GM10248 (cell line): ENCODE measurements around the gene GJB5.

Source experiments
- CTCF ChIA-PET: fragments of 300-600 bp; sonication (Branson Sonifier 250); formaldehyde crosslinking; extraction: SDS; loops from one replicate; lab custom pipeline; 2021; ENCODE audit warnings: antibody characterized with exemption; lab: Yijun Ruan, JAX
- POLR2A ChIA-PET: fragments of 350-650 bp; sonication (Branson Sonifier 250); formaldehyde crosslinking; extraction: SDS; loops from one replicate; lab custom pipeline; 2020; ENCODE audit warnings: antibody characterized with exemption; lab: Yijun Ruan, JAX
- DNase-seq: peaks from one replicate; pipeline ENCODE4 v3.0.0; 2012; ENCODE audit errors: extremely low spot score
- TF ChIP-seq, protein P1 (sequence below): IDR thresholded peaks from 2 replicates; pipeline ENCODE4 v1.5.1; 2012; ENCODE audit warnings: mild to moderate bottlenecking, low read depth; ENCODE audit errors: extremely low read depth, missing control alignments, control extremely low read depth

GJB5 gene

DNA sequence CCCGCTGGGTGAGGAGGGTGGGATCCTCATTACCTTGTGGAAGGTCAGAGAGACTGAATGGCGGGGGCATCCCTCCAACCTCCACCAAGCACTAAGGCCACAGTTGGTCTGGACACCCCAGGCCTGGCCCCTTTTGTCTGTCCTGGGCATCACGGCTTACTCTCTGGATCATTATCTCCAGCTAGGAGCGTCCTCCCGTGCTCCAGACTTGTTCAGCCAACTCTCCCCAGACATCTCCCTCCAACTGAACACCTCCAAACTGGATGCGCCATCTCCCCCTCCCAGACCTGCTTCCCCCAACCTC is 7.3 kb upstream of the GJB5 start:
- no peak for DNase-seq
- ChIA-PET POLR2A (no interaction called here), CTCF (no interaction called here)
- TF ChIP-seq, protein P1, sequence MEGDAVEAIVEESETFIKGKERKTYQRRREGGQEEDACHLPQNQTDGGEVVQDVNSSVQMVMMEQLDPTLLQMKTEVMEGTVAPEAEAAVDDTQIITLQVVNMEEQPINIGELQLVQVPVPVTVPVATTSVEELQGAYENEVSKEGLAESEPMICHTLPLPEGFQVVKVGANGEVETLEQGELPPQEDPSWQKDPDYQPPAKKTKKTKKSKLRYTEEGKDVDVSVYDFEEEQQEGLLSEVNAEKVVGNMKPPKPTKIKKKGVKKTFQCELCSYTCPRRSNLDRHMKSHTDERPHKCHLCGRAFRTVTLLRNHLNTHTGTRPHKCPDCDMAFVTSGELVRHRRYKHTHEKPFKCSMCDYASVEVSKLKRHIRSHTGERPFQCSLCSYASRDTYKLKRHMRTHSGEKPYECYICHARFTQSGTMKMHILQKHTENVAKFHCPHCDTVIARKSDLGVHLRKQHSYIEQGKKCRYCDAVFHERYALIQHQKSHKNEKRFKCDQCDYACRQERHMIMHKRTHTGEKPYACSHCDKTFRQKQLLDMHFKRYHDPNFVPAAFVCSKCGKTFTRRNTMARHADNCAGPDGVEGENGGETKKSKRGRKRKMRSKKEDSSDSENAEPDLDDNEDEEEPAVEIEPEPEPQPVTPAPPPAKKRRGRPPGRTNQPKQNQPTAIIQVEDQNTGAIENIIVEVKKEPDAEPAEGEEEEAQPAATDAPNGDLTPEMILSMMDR: no peak

DNA sequence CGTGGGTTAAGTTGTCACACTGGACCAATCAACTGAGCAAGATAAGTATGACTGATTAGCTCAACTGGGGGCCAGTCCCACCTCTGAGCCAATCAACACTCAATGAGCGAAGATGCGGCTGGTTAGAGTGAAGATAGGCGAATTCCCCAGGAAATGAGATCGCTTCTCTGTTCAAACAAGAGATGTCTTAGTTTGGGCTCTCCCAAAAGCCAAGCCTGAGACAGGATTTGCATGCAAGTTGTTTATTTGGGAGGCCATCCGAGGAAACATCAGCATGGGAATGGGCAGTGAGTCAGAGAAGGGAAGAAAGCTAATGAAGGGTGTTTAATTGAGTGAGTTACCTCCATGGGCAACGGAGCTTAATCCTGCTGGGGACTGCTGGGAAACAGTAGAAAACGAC is 4.9 kb upstream of the GJB5 start:
- ChIA-PET POLR2A (no interaction called here), CTCF (interaction anchor here (5.4 kb wide), 1 partner anchor 7 kb away, joined by 31 read pairs; no protein-coding TSS in a partner anchor)
- TF ChIP-seq, protein P1: no peak
- DNase-seq: no peak

DNA sequence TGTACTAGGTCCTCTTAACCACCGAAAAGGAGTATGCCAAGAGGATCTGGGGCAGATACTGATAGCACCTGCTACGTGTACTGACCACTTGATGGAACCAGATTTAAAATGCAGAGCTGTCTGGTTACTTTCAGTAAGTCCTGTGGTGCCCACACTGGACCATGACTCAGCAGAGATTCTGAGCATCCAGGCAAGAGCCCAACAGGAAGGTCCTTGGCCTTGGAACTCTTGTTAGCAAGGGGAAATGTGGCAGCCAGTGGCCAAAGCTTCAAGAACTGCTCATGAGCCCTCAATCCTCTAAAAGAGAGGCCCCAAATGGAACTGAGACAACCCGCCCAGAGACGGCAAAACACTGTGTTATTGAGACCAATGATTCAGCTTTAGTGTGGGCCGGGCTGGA is 4.2 kb upstream of the GJB5 start:
- CTCF ChIA-PET: interaction anchor here (5.4 kb wide), 1 partner anchor 8 kb away, joined by 31 read pairs; no protein-coding TSS in a partner anchor
- TF ChIP-seq, protein P1: no peak
- DNase-seq: no peak
- POLR2A ChIA-PET: no interaction called here

DNA sequence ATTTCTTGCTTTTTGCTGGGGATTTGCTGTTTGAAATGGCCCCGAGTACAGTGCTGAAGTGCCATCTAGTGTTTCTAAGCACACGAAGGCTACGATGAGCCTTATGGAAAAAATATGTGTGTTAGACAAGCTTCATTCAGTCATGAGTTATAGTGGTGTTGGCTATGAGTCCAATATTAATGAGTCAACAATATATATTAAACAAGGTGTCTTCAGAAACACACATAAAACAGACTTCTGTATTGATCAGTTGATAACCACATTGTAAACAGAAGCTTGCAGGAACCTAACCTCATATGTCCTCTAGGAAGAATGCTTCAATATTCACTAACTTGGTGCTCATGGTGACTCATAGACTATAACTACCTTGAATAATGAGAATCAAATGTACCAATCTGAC is 1.7 kb upstream of the GJB5 start:
- POLR2A ChIA-PET: no interaction called here
- DNase-seq: no peak
- CTCF ChIA-PET: interaction anchor here (1.1 to 5.4 kb wide), 4 partner anchors 11 to 33 kb away, joined by 3 to 31 read pairs (median 3); no protein-coding TSS in a partner anchor
- TF ChIP-seq, protein P1: no peak

DNA sequence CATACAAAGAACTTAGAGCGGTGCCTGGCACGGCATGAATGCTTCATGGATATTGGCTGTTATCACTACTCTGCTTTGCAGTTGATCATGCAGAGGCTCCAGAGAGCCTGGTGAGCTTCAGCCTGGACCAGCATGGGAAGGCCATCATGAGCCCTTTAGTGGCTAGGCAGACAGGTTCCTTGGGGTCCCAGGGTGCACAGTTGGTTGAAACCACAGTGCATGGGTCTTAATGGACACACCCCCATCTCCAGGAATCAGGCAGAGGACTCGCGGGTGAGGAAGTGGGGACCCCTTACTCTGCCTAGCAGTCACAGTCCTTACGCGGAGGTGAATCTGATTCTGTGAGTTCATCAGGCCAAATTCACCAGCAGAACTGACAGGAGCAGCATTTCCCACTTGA is 1.1 kb downstream of the GJB5 start:
- ChIA-PET POLR2A (no interaction called here), CTCF (no interaction called here)
- TF ChIP-seq, protein P1: no peak
- DNase-seq: no peak

DNA sequence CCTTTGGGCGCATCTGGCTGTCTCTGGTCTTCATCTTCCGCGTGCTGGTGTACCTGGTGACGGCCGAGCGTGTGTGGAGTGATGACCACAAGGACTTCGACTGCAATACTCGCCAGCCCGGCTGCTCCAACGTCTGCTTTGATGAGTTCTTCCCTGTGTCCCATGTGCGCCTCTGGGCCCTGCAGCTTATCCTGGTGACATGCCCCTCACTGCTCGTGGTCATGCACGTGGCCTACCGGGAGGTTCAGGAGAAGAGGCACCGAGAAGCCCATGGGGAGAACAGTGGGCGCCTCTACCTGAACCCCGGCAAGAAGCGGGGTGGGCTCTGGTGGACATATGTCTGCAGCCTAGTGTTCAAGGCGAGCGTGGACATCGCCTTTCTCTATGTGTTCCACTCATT is 2.5 kb downstream of the GJB5 start:
- no peak for DNase-seq
- POLR2A ChIA-PET: no interaction called here
- CTCF ChIA-PET: interaction anchor here (1.9 kb wide), 1 partner anchor 15 kb away, joined by 13 read pairs; no protein-coding TSS in a partner anchor
- TF ChIP-seq, protein P1: no peak
